CD4-positive, alpha-beta T cell treated with Interferon gamma for 1 hour (primary cell): Measurements from ENCODE around the gene FIGNL2.
"Not testable (repeated sequence)": the region's sequence is repeated elsewhere in the genome, so short reads cannot be mapped to it uniquely, and the experiment has no call there.

Source experiments
- DNase-seq: peaks from one replicate; pipeline ENCODE4 v3.0.0-alpha.2; 2020

Gene FIGNL2

GRCh38 chr12:51833448-51834227 is 14.9 kb downstream of the FIGNL2 start:
- no peak for DNase-seq

GRCh38 chr12:51832354-51833107 is 16.0 kb downstream of the FIGNL2 start:
- DNase-seq, result no peak

DNA sequence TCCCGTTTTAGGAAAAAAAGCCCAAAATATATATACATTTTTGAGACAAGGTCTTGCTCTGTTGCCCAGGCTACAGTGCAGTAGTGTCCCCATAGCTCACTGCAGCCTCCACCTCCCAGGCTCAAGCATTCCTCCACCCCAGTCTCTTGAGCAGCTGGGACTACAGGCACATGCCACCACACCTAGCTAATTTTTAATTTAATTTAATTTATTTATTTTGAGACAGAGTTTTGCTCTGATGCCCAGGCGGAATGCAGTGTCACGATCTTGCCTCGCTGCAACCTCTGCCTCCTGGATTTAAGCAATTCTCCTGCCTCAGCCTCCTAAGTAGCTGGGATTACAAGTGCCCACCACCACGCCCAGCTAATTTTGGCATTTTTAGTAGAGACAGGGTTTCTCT is 16.7 kb downstream of the FIGNL2 start:
- DNase-seq, result not testable (repeated sequence)

GRCh38 chr12:51829641-51830040 is 18.9 kb downstream of the FIGNL2 start:
- no peak for DNase-seq

GRCh38 chr12:51829011-51829481 is 19.5 kb downstream of the FIGNL2 start:
- DNase-seq, result no peak

GRCh38 chr12:51827925-51828818 is 20.3 kb downstream of the FIGNL2 start:
- DNase-seq, result no peak

DNA sequence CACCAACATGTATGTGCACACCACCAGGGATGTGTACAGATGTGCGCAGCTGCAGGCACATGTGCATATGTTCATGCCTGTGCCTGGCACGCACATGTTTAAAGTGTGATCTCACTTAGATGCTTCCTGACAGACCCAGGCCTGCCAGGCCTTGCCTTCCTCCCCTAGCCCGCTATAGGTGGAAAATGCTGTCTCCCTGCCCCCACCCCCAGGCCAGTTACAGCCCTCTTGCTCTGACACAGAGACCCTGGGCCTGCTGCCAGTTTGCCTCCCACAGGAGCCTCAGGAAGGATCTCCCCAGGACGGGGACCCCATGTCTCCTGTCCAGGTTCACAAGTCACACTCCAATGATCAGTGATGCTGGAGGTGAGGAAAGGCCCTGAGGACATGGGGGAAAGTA is 21.6 kb downstream of the FIGNL2 start:
- no peak for DNase-seq

GRCh38 chr12:51825216-51825615 is 23.3 kb downstream of the FIGNL2 start:
- no peak for DNase-seq

- no peak for DNase-seq
These were observed 24.5 kb downstream of the FIGNL2 start for GRCh38 chr12:51823875-51824565.

DNA sequence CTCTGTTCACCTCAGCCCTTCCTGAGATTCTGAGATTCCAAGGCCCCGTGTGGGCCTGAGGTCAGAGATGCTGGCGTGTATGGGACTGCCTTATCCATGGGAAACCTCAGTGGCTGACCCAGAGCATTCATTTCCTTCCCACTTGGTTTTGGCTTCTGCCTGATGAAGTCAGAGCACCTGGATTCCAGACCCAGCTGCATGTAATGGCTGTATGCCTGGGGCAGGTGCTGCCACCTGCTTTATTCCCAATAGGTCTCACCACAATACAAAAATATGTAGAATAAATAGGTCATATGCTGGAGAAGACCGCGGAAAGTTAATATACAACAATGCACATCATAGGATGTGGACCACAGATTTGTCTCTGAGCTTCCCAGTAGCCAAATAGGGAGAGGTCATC is 25.6 kb downstream of the FIGNL2 start:
- no peak for DNase-seq

DNA sequence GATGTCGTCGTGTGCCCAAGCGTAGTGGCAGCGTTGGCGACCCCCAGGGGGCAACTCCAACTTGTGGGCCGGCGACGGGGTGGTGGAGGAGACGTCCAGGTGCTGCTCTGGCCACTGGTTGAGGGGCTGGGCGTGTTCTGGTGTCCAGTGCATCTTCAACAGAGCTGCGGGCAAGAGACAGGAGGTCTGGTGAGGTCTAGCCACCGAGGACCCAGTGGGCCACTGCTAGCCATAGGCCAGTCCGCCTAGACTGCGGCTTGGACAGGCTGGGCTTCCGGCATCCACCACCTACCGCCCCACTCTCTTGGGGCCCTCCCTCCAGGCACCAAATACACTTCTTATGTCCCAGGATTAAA is 26.3 kb downstream of the FIGNL2 start:
- DNase-seq, result no peak

DNA sequence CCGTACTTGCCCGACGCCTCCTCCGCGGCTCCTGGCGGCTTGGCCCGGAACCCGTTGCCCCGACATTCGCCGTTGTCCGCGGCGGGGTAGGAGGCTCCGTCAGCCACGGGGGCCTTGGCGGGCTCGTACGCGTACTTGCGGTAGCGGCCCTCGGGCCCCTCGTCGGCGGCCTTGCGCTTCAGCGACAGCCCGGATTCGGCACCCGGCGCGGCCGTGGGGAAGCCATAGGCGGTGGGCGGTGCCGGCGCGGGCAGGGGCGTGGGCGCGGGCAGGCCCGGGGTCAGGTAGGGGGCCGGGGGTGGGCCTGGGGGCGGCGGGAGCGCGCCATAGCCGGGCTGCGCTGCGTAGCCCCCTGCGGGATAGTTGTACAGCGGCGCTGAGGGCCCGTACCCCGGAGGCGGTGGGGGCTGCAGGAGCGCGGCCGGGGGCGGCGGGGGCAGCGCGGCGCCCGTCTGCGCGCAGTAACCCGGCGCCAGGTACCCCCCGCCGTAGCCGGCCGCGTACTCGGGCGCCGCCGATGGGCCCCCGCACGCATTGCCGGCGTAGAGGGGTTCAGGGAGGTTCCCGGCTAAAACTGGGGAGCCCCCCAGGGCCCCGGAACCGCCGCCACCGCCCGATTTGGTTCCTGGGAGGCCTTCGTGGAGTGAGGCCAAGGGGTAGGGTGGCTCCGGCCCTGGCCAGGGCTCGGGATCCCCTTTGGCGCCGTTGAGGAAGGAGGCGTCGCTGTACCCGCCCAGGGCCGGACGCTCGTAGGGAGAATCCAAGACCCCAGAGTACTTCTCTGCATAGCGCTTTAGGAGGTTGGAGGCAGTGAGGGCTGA is 26.9 kb downstream of the FIGNL2 start:
- DNase-seq, result no peak

DNA sequence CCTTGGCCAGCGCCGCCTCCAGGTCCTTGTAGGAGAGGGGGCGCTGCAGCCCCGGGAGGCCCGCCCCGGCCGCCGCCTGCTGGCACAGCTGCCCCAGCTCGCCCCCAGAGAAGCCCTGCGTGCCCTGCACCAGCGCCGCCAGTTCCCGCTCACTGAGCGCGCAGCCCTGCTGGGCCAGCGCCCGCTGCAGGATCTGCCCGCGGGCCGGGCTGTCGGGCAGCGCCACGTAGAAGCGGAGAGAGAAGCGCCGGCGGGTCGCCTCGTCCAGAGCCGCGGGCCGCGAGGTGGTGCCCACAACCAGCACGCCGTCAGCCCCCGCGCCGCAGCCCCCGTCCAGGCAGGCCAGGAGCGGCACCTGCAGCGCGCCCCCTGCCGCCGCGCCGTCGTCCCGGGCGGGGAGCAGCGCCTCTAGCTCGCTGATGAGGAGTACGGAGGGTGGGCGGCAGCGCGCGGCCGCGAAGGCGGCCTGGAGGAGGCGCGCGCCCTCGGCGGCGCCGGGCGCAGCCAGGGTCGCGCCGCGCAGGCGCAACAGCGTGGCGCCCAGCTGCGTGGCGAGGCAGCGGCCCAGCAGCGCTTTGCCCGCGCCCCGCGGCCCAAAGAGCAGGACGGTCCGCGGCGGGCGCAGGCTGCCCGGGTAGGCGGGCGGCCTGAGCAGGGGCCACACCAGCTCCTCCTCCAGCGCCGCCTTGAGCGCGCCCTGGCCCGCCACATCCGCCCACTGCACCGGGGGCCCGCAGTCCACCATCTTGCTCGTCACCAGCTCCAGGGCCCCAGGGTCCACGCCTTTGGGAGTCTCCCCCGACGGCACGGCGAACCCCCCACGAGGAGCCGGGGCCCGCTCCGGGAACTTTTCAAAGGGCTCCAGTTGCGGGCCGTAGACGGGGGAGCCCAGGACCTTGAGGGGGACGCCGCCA is 27.7 kb downstream of the FIGNL2 start:
- peak; percentile 79 for DNase-seq

DNA sequence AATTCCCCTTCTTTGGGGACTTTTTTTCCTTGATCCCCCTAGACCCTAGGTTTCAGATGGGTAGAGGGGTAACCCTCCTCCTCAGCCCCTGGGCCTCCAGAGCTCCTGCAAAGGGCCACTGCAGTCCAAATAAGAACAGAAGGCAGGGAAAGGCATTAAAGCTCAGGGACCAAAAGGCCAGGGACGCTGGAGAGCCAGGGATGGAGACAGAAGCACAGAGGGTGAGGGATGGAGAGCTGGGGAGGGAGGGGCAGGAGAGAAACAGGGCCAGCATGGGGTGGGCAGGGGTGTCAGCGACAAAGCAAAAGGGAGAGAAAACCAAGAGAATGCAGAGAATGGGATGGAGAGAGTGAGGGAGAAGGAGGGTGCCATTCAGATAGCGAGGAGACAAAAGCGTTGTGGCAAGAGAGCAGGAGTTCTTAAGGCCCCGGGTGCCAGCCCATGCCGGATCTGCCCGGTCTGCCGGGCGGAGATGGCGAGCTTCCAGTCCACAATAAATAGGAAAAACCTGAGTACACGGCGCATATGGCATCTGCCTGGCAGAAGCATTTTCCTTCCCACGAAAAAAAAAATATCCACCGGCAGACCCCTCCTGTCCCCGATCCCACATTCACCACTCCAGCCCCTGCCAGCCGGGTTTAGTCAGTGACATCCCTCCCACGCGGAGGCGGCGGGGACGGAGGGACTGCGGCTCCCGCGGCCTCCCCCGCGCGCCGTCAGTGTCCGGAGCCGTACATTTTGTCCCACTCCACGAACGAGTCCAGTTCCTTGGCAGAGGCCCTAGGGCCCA is 28.6 kb downstream of the FIGNL2 start:
- DNase-seq, result no peak

DNA sequence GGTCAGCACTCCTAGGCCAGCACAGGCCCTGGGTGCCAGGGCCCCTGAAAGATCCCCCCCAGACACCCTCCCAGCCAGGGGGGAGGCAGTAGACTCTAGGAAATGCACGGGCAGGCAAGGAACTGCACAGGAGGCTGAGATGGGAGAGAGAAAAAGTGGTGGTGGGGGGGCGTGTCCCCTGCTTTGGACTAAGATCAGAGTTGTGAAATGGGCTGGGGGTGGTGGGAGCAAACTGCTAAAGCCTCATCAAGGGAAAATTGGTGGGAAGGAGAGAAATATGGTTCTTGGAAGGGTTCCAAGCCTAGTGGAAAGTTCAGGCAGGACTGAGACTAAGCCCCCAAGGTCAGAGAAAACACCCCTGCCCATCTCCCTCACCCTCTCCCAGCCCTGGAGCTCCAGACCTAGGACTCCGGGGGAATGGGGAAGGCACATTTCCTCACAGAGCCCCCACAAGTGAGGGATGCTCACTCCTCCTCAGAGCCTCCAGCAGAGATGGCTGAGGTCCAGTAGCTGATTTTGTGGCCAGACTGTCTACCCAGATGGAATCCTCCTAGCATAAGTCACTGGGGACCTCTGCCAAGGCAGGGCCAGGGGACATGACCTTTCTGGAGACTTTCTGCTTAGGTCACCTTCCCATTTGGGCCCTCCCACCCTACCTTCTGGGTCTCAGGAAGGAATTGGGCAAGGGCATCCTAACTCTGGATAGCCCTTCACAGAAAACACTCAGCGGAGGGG is 29.8 kb downstream of the FIGNL2 start:
- DNase-seq, result no peak

- DNase-seq, result no peak
These were observed 30.4 kb downstream of the FIGNL2 start for GRCh38 chr12:51818086-51818485.

DNA sequence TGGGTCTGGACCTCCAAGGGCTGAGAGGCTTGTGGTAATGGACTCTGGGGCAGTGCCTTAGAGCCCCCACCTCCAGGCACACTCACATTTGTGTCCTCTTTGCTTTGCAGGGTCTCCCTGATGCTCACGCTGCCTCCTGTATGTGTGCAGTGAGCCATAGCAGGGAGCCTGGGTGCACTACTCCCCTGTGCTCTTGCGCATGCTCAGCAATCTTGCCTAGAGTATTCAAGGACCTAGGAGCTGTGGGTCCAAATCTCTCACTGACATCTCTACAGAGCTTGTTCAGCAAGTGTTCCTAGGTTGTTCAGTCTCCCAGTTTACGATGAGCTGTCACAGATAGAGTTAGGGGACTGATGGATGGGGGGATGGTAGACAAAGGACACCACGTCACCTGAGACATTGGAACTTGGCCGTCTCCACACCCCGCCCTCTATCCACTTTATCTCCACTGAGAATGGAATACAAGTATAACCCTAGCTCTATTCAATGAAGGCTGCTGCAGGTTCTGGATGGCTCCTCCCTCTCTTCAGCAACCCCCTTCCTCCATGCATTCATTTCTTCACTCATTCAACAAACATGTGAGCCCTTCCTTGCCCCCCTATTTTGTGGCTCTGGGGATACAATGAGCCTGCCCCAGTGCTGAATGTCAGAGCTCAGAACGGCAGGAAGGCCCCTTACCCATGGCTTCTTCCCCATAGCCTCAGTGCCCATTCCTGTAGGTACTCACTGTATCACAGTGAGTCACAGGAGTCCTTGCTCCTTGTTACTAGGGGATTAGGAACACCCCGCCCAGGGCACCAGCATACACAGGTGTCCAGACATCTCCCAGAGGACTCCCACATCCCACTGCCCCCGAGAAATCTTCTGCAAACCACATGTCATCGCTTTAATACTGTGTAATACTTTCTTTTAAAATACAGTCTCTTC is 31.2 kb downstream of the FIGNL2 start:
- DNase-seq, result no peak

GRCh38 chr12:51815571-51815970 is 32.9 kb downstream of the FIGNL2 start:
- no peak for DNase-seq
